Mammary epithelial cell (primary cell): ENCODE data around the gene KRTAP4-7.

Experiments used
- EZH2 ChIP-seq: IDR thresholded peaks from 2 replicates; pipeline ENCODE4 v1.6.1; 2012; ENCODE audit warnings: low read length, inconsistent platforms, borderline replicate concordance
- TF ChIP-seq, protein P1 (sequence below), 2 donors: IDR thresholded peaks in 1 of 2; conservative IDR thresholded peaks in 1 of 2; 2 replicates each; pipeline ENCODE4 v1.5.1; 2011 to 2012; ENCODE audit warnings: inconsistent platforms in 2 of 2, low read length in 2 of 2, mild to moderate bottlenecking in 2 of 2, control low read depth in 1 of 2, low read depth in 1 of 2; ENCODE audit not compliant: insufficient read depth in 1 of 2; ENCODE audit errors: extremely low read depth in 1 of 2

DNA sequence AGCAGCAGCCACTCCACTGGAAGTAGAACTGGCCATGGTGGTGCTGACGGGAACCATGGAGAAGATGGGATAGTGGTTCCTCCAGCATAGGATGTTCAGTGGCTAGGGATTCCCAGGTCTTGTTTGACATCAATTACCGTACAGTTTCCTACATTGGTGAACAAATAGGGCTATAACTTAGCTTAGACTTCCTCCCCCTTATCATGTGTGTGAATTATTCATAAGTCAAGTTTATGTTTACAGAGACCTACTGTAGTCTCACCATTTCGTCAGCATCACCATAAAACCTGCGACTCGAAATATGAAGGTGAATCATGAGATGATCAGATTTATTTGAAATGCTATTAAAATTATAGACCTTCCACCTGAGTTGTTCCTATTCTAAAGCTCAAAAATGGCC is 25.2 kb upstream of the KRTAP4-7 start:
- TF ChIP-seq, protein P1, sequence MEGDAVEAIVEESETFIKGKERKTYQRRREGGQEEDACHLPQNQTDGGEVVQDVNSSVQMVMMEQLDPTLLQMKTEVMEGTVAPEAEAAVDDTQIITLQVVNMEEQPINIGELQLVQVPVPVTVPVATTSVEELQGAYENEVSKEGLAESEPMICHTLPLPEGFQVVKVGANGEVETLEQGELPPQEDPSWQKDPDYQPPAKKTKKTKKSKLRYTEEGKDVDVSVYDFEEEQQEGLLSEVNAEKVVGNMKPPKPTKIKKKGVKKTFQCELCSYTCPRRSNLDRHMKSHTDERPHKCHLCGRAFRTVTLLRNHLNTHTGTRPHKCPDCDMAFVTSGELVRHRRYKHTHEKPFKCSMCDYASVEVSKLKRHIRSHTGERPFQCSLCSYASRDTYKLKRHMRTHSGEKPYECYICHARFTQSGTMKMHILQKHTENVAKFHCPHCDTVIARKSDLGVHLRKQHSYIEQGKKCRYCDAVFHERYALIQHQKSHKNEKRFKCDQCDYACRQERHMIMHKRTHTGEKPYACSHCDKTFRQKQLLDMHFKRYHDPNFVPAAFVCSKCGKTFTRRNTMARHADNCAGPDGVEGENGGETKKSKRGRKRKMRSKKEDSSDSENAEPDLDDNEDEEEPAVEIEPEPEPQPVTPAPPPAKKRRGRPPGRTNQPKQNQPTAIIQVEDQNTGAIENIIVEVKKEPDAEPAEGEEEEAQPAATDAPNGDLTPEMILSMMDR (conservative IDR thresholded peaks at IDR 0.05 in 1 of 2, IDR thresholded peaks at IDR 0.05 in 1 of 2; ENCODE audit: extremely low read depth in 1 of 2, insufficient read depth in 1 of 2, low read depth in 1 of 2, low read length in 2 of 2): no peak
- no peak for TF ChIP-seq EZH2
